Parathyroid adenoma (tissue), 2 donors: Measurements from ENCODE around the gene PRKAB1.
A peak's percentile ranks its signal among the peaks of the same experiment; 100 is the strongest.

Experiments
- H2AFZ ChIP-seq: fragments of 300-600 bp; sonication (generic); one replicate; pipeline ENCODE4 v1.7.0; 2017; ENCODE audit warnings: antibody characterized with exemption, mild to moderate bottlenecking
- H3K27ac ChIP-seq: fragments of 300-600 bp; sonication (generic); one replicate; pipeline ENCODE4 v1.7.0; 2017
- H3K27me3 ChIP-seq: fragments of 300-600 bp; sonication (generic); one replicate; pipeline ENCODE4 v1.7.0; 2017; ENCODE audit warnings: low read length; ENCODE audit not compliant: control insufficient read depth, insufficient read depth
- H3K36me3 ChIP-seq: fragments of 300-600 bp; sonication (generic); one replicate; pipeline ENCODE4 v1.7.0; 2017; ENCODE audit warnings: low read length; ENCODE audit not compliant: control insufficient read depth, insufficient read depth
- H3K4me1 ChIP-seq: fragments of 300-600 bp; sonication (generic); one replicate; pipeline ENCODE4 v1.7.0; 2017; ENCODE audit warnings: control low read depth
- H3K4me2 ChIP-seq: fragments of 300-600 bp; sonication (generic); one replicate; pipeline ENCODE4 v1.7.0; 2017; ENCODE audit warnings: low read length
- H3K4me3 ChIP-seq: fragments of 300-600 bp; sonication (generic); one replicate; pipeline ENCODE4 v1.7.0; 2017; ENCODE audit warnings: low read depth, low read length
- H3K79me2 ChIP-seq: fragments of 300-600 bp; sonication (generic); one replicate; pipeline ENCODE4 v1.7.0; 2017; ENCODE audit warnings: control low read depth
- H3K9ac ChIP-seq: fragments of 300-600 bp; sonication (generic); one replicate; pipeline ENCODE4 v1.7.0; 2017; ENCODE audit warnings: mild to moderate bottlenecking
- H3K9me3 ChIP-seq: fragments of 300-600 bp; sonication (generic); one replicate; pipeline ENCODE4 v1.7.0; 2017; ENCODE audit warnings: low read length; ENCODE audit not compliant: control insufficient read depth
- TF ChIP-seq, protein P1 (sequence below): fragments of 300-600 bp; sonication (generic); IDR thresholded peaks from one replicate; pipeline ENCODE4 v1.7.0; 2017; ENCODE audit warnings: antibody characterized with exemption, mild to moderate bottlenecking
- donor health status: primary hyperparathyroidism.

The PRKAB1 gene

GRCh38 chr12:119631930-119632678 lies 35.8 kb upstream of the PRKAB1 start:
- Histone ChIP-seq H2AFZ (no peak overlapping the region), H3K27me3 (no peaks in the 10 kb centered on the region), H3K79me2 (no peaks in the 10 kb centered on the region), H3K36me3 (no peaks in the 10 kb centered on the region), H3K9me3 (no peaks in the 10 kb centered on the region), H3K27ac (no peak overlapping the region), H3K4me1 (peaks cover 20% of the 10 kb centered on the region), H3K4me2 (no peak overlapping the region), H3K4me3 (no peak overlapping the region), H3K9ac (no peak overlapping the region)
- TF ChIP-seq, protein P1, sequence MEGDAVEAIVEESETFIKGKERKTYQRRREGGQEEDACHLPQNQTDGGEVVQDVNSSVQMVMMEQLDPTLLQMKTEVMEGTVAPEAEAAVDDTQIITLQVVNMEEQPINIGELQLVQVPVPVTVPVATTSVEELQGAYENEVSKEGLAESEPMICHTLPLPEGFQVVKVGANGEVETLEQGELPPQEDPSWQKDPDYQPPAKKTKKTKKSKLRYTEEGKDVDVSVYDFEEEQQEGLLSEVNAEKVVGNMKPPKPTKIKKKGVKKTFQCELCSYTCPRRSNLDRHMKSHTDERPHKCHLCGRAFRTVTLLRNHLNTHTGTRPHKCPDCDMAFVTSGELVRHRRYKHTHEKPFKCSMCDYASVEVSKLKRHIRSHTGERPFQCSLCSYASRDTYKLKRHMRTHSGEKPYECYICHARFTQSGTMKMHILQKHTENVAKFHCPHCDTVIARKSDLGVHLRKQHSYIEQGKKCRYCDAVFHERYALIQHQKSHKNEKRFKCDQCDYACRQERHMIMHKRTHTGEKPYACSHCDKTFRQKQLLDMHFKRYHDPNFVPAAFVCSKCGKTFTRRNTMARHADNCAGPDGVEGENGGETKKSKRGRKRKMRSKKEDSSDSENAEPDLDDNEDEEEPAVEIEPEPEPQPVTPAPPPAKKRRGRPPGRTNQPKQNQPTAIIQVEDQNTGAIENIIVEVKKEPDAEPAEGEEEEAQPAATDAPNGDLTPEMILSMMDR, result no peak

GRCh38 chr12:119634743-119635142 lies 33.2 kb upstream of the PRKAB1 start:
- TF ChIP-seq, protein P1, result no peak
- peaks cover 22% of the 10 kb centered on the region for H3K4me1 ChIP-seq
- H3K36me3 ChIP-seq, result no peaks in the 10 kb centered on the region
- no peak overlapping the region for H2AFZ ChIP-seq
- H3K27me3 ChIP-seq, result no peaks in the 10 kb centered on the region
- H3K4me3 ChIP-seq, result no peak overlapping the region
- H3K27ac ChIP-seq, result no peak overlapping the region
- H3K4me2 ChIP-seq, result peak overlapping the region; percentile 31
- no peaks in the 10 kb centered on the region for H3K79me2 ChIP-seq
- no peaks in the 10 kb centered on the region for H3K9me3 ChIP-seq
- H3K9ac ChIP-seq, result no peak overlapping the region

GRCh38 chr12:119642986-119643385 lies 24.9 kb upstream of the PRKAB1 start:
- no peak overlapping the region for H3K27ac ChIP-seq
- H3K4me2 ChIP-seq, result no peak overlapping the region
- TF ChIP-seq, protein P1, result peak; percentile 36
- no peaks in the 10 kb centered on the region for H3K27me3 ChIP-seq
- no peak overlapping the region for H3K4me3 ChIP-seq
- H3K79me2 ChIP-seq, result no peaks in the 10 kb centered on the region
- H3K9ac ChIP-seq, result no peak overlapping the region
- H3K4me1 ChIP-seq, result peaks cover 24% of the 10 kb centered on the region
- peak overlapping the region; percentile 27 for H2AFZ ChIP-seq
- no peaks in the 10 kb centered on the region for H3K36me3 ChIP-seq
- no peaks in the 10 kb centered on the region for H3K9me3 ChIP-seq

- H3K4me2 ChIP-seq, result peak overlapping the region; percentile 54
- no peaks in the 10 kb centered on the region for H3K36me3 ChIP-seq
- no peak overlapping the region for H3K4me3 ChIP-seq
- H3K4me1 ChIP-seq, result peaks cover 32% of the 10 kb centered on the region
- TF ChIP-seq, protein P1, result no peak
- H3K9me3 ChIP-seq, result no peaks in the 10 kb centered on the region
- H2AFZ ChIP-seq, result peak overlapping the region; percentile 70
- peak overlapping the region; percentile 94 for H3K27ac ChIP-seq
- H3K27me3 ChIP-seq, result no peaks in the 10 kb centered on the region
- H3K9ac ChIP-seq, result no peak overlapping the region
- H3K79me2 ChIP-seq, result no peaks in the 10 kb centered on the region
Observed at GRCh38 chr12:119644930-119645329, 23.0 kb upstream of the PRKAB1 start.
